GM13977 (cell line): ENCODE results near the gene ATE1.

Source experiments
- DNase-seq: peaks from one replicate; pipeline ENCODE4 v3.0.0; 2012; ENCODE audit warnings: low spot score
- CTCF ChIP-seq: IDR thresholded peaks from 2 replicates; pipeline ENCODE4 v1.5.1; 2012; ENCODE audit warnings: mild to moderate bottlenecking, control low read depth; ENCODE audit not compliant: insufficient read depth; ENCODE audit errors: extremely low read depth, missing control alignments
- in situ Hi-C: fragments of 300-500 bp; cut with MboI; formaldehyde crosslinking; loops from one replicate; pipeline ENCODE4 v1.12.0; 2022; ENCODE audit warnings: low sequenced_read_pairs, low pct_unique_long_range_greater_than_20kb, mixed read lengths, inconsistent platforms; ENCODE audit not compliant: unreplicated experiment

Gene ATE1

DNA sequence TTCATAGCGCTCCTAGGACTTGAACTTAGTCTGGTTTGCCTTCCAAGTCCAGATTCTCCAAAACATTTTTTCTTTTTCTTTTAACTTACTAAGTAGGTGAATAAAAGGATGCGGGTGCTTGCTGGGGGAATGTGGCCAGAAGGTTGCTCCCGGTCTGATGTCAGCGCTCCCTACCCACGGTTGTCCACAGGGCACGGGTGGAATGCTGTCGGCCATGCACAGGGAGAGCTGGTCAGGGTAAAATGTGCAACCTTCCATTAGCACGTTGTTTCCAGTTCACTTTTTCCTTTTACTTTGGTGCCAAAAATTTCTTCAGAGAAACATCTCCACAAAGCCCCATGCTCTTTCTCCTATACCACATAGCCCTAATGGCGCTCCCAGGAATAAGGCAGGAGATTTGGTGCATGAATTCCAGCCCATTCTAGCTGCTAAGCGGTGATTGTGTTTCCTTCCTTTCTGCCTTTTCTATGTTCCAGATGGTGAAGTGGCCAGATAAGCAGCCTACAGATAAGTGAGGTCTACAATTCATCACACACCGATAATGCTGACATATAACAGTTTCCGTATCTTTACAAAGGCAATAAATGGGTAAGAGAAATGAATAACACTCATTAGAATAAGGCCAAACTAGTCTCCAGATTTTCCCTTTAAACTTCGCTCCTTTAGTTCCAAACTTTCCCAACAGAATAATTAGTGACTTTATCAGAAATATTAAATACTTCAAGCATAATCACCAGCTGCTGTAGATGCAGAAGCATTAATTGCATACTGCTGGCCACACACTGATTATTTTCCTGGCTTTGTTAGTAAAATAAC lies 191.3 kb downstream of the ATE1 start:
- DNase-seq: no peak
- in situ Hi-C loops: loop anchor here (25.0 kb wide), 1 partner anchor 799 kb away; no protein-coding TSS in a partner anchor
- no peak for TF ChIP-seq CTCF

DNA sequence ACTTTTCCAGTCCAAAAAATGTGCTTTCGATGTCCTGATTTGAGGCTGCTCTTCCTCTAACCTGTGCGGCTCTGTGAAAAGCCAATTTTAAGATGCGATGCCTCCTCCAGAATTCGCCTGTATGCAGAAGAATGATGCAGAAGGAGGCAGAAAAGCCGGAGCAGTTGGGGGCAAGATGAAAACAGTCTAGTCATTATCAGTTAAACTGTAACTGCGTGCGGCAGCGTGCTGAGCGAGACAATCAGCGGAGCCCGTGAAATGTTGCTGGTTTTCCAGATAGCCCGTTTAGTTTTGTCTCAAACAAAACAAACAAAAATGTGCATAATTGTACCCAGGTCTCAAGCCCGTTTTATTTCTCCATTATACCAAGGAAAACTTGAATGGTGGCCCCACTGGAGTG lies 192.6 kb downstream of the ATE1 start:
- DNase-seq: no peak
- TF ChIP-seq CTCF: no peak
- in situ Hi-C loops: loop anchor here (25.0 kb wide), 1 partner anchor 798 kb away; no protein-coding TSS in a partner anchor

GRCh38 chr10:121734589-121735045 lies 193.2 kb downstream of the ATE1 start:
- in situ Hi-C loops: loop anchor here (25.0 kb wide), 1 partner anchor 797 kb away; no protein-coding TSS in a partner anchor
- peak; percentile 67 for TF ChIP-seq CTCF
- DNase-seq: peak; percentile 65

DNA sequence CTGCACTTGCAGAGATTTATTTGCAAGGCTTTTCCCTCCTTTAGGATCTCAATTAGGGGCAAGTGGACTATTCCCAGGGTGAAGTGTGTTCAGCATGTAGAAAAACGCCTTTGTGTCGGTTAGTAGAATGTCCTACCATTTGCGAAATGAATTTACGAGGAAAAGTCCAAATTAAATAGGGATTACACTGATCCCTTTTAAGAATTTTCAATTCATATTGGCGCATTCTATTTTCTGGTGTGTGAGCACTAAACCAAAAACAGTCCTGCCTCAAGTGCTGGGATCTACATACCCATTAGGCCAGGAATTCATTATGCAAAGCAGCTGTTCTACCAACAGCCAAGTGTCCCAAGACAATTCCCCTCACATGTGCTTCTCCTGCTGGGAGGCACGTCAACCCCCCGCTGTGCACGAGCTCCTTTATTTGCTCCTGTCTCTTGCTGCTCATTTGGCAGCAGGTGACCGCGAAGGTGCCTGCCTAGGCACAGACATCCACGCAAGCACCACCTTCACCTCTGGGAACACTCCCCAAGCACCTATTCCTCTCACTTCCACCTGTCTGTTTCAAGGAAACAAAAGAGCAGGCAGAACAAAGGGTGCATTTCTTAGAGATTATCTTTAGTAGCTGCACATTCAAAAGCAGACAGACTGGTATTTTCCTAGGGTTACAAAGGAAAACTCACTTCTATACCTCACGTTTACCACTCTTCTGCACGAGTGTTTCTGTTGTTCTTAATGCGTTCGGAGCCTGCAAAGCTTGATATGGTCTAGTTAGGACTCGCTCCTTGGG lies 195.0 kb downstream of the ATE1 start:
- in situ Hi-C loops: loop anchor here (25.0 kb wide), 1 partner anchor 796 kb away; no protein-coding TSS in a partner anchor
- no peak for TF ChIP-seq CTCF
- no peak for DNase-seq

DNA sequence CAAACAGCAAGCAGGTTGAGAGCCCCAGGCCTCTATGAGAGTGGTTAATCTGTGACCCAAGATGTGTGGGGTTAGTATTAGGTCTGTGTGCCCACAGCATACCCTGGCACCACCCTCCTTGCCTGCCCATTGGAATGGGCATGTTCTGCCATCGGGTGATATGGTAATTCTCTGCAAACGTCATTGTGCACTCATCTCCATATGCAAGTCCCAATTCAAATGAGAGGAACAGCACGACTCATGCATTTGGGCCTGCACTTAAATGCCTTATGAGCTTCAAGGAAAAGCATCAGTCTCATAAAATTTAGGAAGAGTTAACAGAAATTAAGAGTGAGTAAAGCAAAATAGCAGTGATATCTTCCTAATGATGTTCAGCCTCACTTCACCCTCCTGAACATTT lies 195.7 kb downstream of the ATE1 start:
- DNase-seq: no peak
- TF ChIP-seq CTCF: no peak
- in situ Hi-C loops: loop anchor here (25.0 kb wide), 1 partner anchor 795 kb away; no protein-coding TSS in a partner anchor

- in situ Hi-C loops: no loop called here
- no peak for TF ChIP-seq CTCF
- no peak for DNase-seq
Observed at GRCh38 chr10:121724282-121724681, 203.5 kb downstream of the ATE1 start.
